Stimulated activated effector memory CD8-positive, alpha-beta T cell treated with anti-CD3 and anti-CD28 coated beads, Interleukin-12 subunit alpha, Interleukin-12 subunit beta, amount 100 ng/mL, for 72 hours (primary cell): Measurements from ENCODE around the gene ACBD6.

Experiments
- ATAC-seq: fragments of 150-1000 bp; cut with Tn5 transposase; 2 replicates; pipeline ENCODE4 v1.10.0; 2021
- DNase-seq, 2 donors: peaks; one replicate each; pipeline ENCODE4 v3.0.0; 2021 to 2022; ENCODE audit warnings: low spot score in 2 of 2
- H3K27ac Mint-ChIP-seq: one replicate; pipeline ENCODE4 v1.8.0; 2022; ENCODE audit warnings: mild to moderate bottlenecking, mixed read lengths
- H3K36me3 Mint-ChIP-seq: one replicate; pipeline ENCODE4 v1.8.0; 2022; ENCODE audit warnings: mild to moderate bottlenecking, mixed read lengths
- H3K4me1 Mint-ChIP-seq: one replicate; pipeline ENCODE4 v1.8.0; 2022; ENCODE audit warnings: mixed read lengths
- H3K4me3 Mint-ChIP-seq: one replicate; pipeline ENCODE4 v1.8.0; 2022; ENCODE audit warnings: mild to moderate bottlenecking, mixed read lengths
- H3K9me3 Mint-ChIP-seq: one replicate; pipeline ENCODE4 v1.8.0; 2022; ENCODE audit warnings: mixed read lengths

Gene ACBD6

GRCh38 chr1:180264595-180264994 lies 237.8 kb downstream of the ACBD6 start:
- DNase-seq = no peak
- H3K27ac Mint-ChIP-seq = no peak overlapping the region
- no peaks in the 10 kb centered on the region for H3K4me1 Mint-ChIP-seq
- no peaks in the 10 kb centered on the region for H3K9me3 Mint-ChIP-seq
- no peaks in the 10 kb centered on the region for H3K36me3 Mint-ChIP-seq
- ATAC-seq = no peak
- H3K4me3 Mint-ChIP-seq = no peak overlapping the region

GRCh38 chr1:180262628-180263488 lies 239.5 kb downstream of the ACBD6 start:
- Mint-ChIP-seq H3K27ac (no peak overlapping the region), H3K36me3 (no peaks in the 10 kb centered on the region), H3K9me3 (no peaks in the 10 kb centered on the region), H3K4me3 (no peak overlapping the region), H3K4me1 (no peaks in the 10 kb centered on the region)
- ATAC-seq = no peak
- DNase-seq = no peak

DNA sequence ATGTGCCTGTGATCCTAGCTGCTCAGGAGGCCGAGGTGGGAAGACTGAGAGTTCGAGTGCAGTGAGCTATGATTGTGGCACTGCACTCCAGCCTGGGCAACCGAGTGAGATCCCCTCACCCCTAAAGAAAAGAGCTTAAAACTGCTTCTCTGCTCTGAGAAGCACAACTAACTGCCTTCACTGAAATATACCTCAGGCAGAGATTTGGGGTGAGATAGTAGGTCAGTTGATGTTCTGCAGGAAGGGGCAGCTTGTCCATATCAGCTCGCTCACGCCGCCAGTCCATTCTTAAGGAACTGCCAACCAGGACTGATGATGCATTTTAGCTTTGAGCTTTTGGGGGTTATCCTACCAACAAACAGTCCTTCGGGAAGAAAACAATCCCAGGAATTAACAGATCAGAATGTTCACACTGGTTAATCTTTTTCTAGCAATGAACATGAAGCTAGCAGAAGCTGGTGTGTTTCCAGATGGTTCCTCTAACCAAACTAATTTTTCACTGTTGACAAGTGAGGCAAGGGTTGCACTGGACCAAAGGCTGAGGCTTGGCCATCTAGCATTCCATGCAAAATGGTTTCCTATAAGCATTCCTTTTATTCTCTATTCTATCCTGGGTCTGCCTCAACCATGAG lies 240.7 kb downstream of the ACBD6 start:
- DNase-seq (no peak), ATAC-seq (no peak)
- H3K36me3 Mint-ChIP-seq = no peaks in the 10 kb centered on the region
- no peak overlapping the region for H3K27ac Mint-ChIP-seq
- H3K4me1 Mint-ChIP-seq = no peaks in the 10 kb centered on the region
- H3K9me3 Mint-ChIP-seq = no peaks in the 10 kb centered on the region
- H3K4me3 Mint-ChIP-seq = no peak overlapping the region

DNA sequence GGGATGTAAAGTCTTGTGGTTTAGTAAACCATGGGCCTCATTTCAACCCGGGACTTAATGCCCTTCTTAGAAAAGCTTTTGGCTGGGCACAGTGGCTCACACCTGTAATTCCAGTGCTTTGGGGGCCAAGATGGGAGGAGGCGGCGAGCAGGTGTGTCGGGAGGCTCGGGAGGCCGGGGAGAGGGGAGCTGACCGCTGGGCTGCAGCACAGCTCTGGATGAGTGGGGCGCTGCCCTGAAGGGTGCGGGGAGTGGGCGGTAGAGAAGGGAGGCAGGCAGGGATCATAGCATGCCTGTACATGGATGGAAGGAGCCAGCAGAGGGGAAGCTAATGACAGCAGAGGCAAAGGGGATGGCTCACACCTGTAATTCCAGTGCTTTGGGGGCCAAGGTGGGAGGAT lies 241.3 kb downstream of the ACBD6 start:
- no peak overlapping the region for H3K4me3 Mint-ChIP-seq
- ATAC-seq = no peak
- no peak for DNase-seq
- no peaks in the 10 kb centered on the region for H3K4me1 Mint-ChIP-seq
- no peaks in the 10 kb centered on the region for H3K9me3 Mint-ChIP-seq
- H3K27ac Mint-ChIP-seq = no peak overlapping the region
- no peaks in the 10 kb centered on the region for H3K36me3 Mint-ChIP-seq

GRCh38 chr1:180260541-180260940 lies 241.8 kb downstream of the ACBD6 start:
- DNase-seq (no peak), ATAC-seq (peak; percentile 5)
- no peak overlapping the region for H3K4me3 Mint-ChIP-seq
- H3K27ac Mint-ChIP-seq = no peak overlapping the region
- H3K9me3 Mint-ChIP-seq = no peaks in the 10 kb centered on the region
- H3K4me1 Mint-ChIP-seq = no peaks in the 10 kb centered on the region
- H3K36me3 Mint-ChIP-seq = no peaks in the 10 kb centered on the region

DNA sequence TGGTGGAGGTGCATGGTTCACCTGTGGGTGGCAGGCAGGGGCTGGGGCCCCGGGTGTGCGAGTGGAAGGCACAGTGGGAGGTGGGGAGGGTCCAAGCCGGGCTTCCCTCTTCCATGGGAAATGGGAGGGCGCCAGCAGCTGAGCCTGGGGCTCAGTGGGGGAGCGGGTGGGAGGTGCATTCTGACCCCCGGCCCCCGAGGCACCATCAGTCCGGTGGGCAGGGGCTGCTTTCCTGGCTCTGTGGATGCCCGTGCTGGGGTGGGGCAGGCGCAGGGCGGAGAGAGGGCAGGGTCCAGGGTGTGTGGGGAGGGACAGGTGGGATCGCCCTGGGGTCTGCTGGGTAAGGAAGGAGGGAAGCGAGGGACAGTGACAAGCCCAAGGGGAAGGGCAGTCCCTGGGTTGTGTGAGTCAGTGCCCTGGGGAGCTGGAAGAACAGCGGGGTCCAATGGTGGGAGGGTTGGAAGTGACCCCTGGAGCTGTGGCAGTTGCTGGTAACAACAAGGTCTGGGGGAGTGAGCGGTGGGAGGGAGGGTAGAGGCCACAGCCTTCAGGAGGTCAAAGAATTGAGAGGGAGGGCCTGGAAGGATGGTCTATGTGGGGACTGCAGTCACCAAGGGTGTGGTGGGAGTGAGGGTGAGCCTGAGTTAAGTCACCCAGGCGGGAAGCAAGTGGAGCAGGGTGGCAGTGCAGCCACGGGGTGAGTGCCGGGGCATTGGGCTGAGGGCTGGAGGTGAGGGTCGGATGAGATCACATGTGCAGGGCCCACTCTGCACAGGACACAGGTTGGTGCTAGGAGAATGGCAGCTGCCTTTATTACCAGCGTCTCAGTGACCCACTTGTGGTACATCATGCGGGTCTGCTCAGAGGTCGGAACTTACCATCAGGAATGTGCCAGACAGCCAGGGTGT lies 242.7 kb downstream of the ACBD6 start:
- H3K4me1 Mint-ChIP-seq = no peaks in the 10 kb centered on the region
- H3K9me3 Mint-ChIP-seq = no peaks in the 10 kb centered on the region
- no peak overlapping the region for H3K27ac Mint-ChIP-seq
- peak; percentile 4 for ATAC-seq
- H3K4me3 Mint-ChIP-seq = no peak overlapping the region
- H3K36me3 Mint-ChIP-seq = no peaks in the 10 kb centered on the region
- no peak for DNase-seq

DNA sequence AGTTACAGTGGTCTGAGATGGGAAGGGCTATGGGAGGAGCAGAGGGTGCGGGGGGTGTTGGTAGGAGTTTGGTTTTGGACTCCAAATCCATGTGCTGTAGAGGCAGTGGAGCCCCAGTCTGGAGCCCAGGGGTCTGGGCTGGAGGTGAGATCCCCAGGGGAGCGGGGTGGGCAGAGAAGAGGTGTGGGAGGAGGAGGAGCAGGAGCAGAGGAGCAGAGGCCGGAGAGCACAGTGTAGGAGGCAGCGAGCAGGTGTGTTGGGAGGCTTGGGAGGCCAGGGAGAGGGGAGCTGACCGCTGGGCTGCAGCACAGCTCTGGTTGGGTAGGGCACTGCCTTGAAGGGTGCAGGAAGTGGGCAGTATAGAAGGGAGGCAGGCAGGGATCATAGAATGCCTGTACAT lies 243.4 kb downstream of the ACBD6 start:
- ATAC-seq (no peak), DNase-seq (no peak)
- Mint-ChIP-seq H3K4me1 (no peaks in the 10 kb centered on the region), H3K9me3 (no peaks in the 10 kb centered on the region), H3K36me3 (no peaks in the 10 kb centered on the region), H3K27ac (no peak overlapping the region), H3K4me3 (no peak overlapping the region)

DNA sequence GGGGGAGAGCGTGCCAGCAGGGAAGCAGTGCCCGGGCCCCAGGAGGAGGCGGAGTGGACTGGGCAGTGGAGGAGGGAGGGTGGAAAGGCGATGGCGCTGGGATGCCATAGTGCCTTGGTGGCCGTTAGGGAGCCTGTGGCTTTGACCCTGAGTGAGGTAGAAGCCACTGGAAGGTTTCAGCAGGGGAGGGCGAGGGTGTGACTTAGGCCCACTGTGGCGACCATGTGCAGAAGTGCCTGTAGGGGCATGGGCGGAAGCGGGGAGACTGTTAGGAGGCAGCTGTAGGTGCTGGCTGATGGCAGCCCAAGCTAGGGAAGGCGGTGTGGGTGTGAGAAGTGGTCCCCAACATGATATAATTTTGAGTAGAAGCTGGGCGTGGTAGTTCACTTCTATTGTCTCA lies 244.1 kb downstream of the ACBD6 start:
- no peak for ATAC-seq
- H3K36me3 Mint-ChIP-seq = no peaks in the 10 kb centered on the region
- no peak for DNase-seq
- H3K4me1 Mint-ChIP-seq = no peaks in the 10 kb centered on the region
- no peak overlapping the region for H3K27ac Mint-ChIP-seq
- H3K4me3 Mint-ChIP-seq = no peak overlapping the region
- no peaks in the 10 kb centered on the region for H3K9me3 Mint-ChIP-seq

DNA sequence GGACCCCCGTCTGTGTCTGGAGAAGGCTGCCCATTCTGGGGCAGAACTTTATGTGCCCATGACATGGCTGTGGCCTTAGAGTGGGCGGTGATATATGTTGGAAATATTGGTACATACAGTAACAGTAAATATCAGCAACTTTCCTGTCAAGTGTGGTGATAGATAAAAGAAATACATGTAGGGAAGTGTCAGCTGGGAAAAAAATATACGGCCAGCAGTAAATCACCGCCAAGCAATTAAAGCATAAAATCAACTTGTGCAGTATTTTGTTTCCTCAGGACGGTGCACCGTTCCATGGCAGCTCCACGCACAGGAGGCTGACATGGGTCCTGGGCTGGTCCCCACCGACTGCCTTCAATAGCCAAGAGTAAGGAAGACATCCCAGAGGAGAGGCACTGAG lies 244.9 kb downstream of the ACBD6 start:
- H3K4me3 Mint-ChIP-seq = no peak overlapping the region
- no peak overlapping the region for H3K27ac Mint-ChIP-seq
- no peaks in the 10 kb centered on the region for H3K9me3 Mint-ChIP-seq
- ATAC-seq = no peak
- H3K4me1 Mint-ChIP-seq = peaks cover 3% of the 10 kb centered on the region
- H3K36me3 Mint-ChIP-seq = no peaks in the 10 kb centered on the region
- DNase-seq = no peak

DNA sequence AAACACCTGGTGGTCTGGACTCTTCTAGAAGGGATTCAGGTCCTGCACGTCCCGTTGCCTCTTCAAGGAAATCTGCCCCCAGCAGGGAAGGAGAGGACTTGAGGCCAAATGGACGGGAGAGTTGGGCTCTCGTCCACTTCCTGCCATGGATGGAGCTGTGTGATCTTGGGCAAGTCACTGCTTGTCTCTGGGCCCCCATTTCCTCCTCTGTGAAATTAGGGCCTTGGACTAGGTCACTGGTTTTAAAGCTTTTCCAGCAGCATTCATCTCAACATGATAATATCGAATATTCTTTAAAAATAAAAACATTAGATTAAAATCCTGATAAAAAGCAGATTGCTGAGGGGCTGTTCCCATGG lies 245.4 kb downstream of the ACBD6 start:
- Mint-ChIP-seq H3K4me1 (peaks cover 8% of the 10 kb centered on the region), H3K9me3 (no peaks in the 10 kb centered on the region), H3K36me3 (no peaks in the 10 kb centered on the region), H3K27ac (no peak overlapping the region), H3K4me3 (no peak overlapping the region)
- no peak for ATAC-seq
- no peak for DNase-seq

DNA sequence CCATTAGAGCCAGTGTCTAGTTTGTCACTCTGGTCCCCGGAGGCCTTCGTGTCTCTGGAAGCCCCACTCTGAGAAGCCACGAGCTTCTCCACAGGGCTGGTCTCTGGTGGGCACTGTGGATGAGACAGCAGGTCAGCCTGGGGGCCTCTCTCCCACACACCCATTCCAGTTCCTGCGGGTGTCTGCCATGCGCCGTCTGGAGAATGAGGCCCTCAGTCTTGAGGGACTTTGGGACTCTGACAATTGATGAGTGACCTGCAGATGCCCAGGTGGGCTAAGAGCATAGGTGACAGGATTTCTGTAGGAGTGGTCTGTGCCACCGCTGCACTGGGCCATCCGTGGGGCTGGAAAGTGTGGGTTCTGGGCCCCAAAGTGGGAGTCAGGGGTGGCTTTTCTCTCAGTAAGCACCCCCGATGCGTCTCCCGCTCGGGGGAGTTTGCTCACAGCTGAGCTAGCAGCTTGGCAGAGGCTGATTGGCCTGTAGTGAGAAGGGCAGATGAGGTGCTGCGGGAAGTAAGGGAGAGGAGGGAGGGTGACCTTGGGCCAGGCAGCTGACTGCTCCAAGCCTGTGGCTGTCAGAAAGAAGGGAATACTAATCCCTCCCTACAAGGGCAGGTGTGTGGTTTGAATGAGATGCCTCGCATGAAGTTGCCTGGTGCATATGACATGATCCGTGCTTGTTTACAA lies 245.9 kb downstream of the ACBD6 start:
- peaks cover 13% of the 10 kb centered on the region for H3K4me1 Mint-ChIP-seq
- ATAC-seq = no peak
- H3K27ac Mint-ChIP-seq = no peak overlapping the region
- no peaks in the 10 kb centered on the region for H3K36me3 Mint-ChIP-seq
- no peaks in the 10 kb centered on the region for H3K9me3 Mint-ChIP-seq
- no peak overlapping the region for H3K4me3 Mint-ChIP-seq
- DNase-seq = no peak

- H3K36me3 Mint-ChIP-seq = no peaks in the 10 kb centered on the region
- no peak overlapping the region for H3K27ac Mint-ChIP-seq
- H3K9me3 Mint-ChIP-seq = no peaks in the 10 kb centered on the region
- ATAC-seq = no peak
- no peak overlapping the region for H3K4me3 Mint-ChIP-seq
- no peak for DNase-seq
- H3K4me1 Mint-ChIP-seq = peaks cover 14% of the 10 kb centered on the region
Observed at GRCh38 chr1:180255536-180256340, 246.6 kb downstream of the ACBD6 start.

- Mint-ChIP-seq H3K4me1 (peaks cover 19% of the 10 kb centered on the region), H3K9me3 (no peaks in the 10 kb centered on the region), H3K36me3 (no peaks in the 10 kb centered on the region), H3K4me3 (no peak overlapping the region), H3K27ac (no peak overlapping the region)
- ATAC-seq (no peak), DNase-seq (no peak)
Observed at GRCh38 chr1:180254854-180255253, 247.5 kb downstream of the ACBD6 start.

GRCh38 chr1:180254496-180254819 lies 247.9 kb downstream of the ACBD6 start:
- Mint-ChIP-seq H3K4me3 (no peak overlapping the region), H3K27ac (no peak overlapping the region)

More at GRCh38 chr1:180254496-180254819, 247.9 kb downstream of the ACBD6 start:
- no peak for ATAC-seq
- H3K9me3 Mint-ChIP-seq = no peaks in the 10 kb centered on the region
- DNase-seq = no peak
- H3K4me1 Mint-ChIP-seq = peaks cover 19% of the 10 kb centered on the region
- H3K36me3 Mint-ChIP-seq = no peaks in the 10 kb centered on the region
